Adipose tissue (tissue), 3 donors: ENCODE results near the gene IGF2BP2. TPM values are rescaled to one million over a fixed set of nuclear protein-coding genes. Genes with fewer than 3 reads are reported as not detected.
A peak's percentile ranks its signal among the peaks of the same experiment; 100 is the strongest.

ENCODE experiments used
- H3K27ac ChIP-seq: one replicate; pipeline ENCODE4 v1.5.1; 2013; ENCODE audit warnings: low read depth, low read length
- WGBS, 3 donors: extraction: QIAGEN DNeasy Blood & Tissue Kit; methylation state at CpG; one replicate each; pipeline ENCODE4 v1.1.7; 2013; 5-methylcytosine and 5-hydroxymethylcytosine counted together
- polyA plus RNA-seq, 3 donors: library from polyadenylated mRNA; stranded (reverse); fragments of 200-250 nt; gene quantifications; one replicate each; pipeline ENCODE4 v1.2.3, GENCODE V29; 2013
- donor health status: healthy with polysubstance abuse.
- donor health status: Bipolar disorder and iron deficiency.
- donor health status: healthy.

The IGF2BP2 gene
- polyA plus RNA-seq, 3 donors = 3.5 to 6.0 (median 4.3) TPM

DNA sequence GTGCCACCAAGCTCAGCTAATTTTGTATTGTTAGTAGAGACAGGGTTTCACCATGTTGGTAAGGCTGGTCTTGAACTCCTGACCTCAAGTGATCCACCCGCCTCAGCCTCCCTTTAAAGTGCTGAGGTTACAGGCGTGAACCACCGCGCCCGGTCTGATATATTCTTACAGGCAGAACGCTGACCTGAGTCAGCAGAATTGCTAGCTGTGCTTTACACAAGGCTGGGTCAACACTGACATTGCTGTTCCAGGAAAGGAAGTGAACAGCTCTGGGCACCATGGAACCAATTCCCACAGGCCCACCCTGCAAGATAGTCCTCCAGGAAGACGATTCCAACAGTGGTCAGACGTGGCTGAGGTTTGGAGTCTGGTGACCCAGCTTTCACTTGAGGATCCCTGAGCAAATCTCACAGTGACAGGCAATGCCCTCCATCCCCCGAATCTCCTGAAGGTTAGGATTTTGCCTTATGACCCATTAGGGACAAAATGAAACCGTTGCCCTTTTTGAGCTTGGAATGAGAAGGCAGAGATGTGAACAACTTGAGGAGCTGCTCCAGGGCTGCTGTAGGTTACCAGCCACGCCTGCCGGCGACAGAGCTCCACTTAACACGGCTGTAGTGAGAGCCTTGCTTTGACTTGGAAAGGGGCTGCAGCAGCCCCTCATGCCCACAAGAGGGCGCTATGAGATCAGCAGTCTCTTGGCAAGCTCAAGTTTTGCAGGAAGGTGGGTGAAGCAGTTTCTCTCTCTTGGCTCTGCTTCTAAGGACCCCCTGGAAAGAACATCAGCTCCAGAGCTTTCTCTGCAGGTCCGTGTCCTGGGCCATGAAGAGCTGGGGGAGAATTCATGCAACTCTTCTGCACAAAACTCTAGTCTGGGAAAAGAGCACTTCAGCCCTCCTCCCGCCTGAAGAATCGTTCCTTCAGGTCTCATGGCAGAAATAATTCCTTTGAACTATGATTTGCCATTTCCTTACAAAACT is 164.6 kb downstream of the IGF2BP2 start:
- 35 to 42% (median 38%) methylated on average over 18 of the region's 18 CpGs for WGBS, 3 donors
- no peak overlapping the region for H3K27ac ChIP-seq

DNA sequence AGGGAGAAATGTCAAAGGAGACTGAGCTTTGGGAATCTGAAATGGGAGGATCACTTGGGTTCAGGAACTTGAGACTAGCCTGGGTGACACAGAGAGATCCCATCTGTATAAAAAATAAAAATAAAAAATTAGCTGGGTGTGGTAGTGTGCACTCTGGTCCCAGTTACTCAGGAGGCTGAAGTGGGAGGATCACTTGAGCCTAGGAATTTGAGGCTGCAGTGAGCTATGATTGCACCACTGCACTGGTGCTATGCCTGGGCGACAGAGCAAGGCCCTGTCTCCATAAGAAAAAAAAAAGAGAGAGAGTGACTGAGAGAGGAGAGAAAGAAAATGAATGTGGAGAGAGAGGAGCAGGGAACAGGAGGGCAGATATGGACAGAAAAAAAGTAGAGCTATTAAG is 165.9 kb downstream of the IGF2BP2 start:
- H3K27ac ChIP-seq = no peak overlapping the region
- WGBS, 3 donors = 50 to 88% (median 73%) methylated on average over 1 of the region's 1 CpG

DNA sequence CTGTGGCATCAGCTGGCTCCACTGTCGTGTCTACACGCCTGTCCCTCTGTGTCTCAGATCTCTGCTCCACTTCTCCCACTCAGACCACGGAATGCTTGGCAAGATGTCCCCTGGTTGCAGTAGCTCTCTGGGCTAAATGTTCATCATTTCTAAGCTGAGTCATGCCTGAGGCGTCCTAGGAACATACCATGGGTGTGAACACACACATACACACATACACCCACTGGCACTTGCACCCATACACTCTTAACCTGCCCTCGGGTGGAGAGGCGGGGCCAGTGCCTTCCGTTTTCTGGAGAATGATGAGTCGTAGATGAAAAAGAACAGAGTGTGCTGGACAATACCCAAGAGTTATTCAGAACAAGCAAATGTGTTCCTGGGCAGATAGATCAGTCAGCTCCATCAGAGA is 166.3 kb downstream of the IGF2BP2 start:
- no peak overlapping the region for H3K27ac ChIP-seq
- 48 to 69% (median 55%) methylated on average over 8 of the region's 8 CpGs for WGBS, 3 donors

DNA sequence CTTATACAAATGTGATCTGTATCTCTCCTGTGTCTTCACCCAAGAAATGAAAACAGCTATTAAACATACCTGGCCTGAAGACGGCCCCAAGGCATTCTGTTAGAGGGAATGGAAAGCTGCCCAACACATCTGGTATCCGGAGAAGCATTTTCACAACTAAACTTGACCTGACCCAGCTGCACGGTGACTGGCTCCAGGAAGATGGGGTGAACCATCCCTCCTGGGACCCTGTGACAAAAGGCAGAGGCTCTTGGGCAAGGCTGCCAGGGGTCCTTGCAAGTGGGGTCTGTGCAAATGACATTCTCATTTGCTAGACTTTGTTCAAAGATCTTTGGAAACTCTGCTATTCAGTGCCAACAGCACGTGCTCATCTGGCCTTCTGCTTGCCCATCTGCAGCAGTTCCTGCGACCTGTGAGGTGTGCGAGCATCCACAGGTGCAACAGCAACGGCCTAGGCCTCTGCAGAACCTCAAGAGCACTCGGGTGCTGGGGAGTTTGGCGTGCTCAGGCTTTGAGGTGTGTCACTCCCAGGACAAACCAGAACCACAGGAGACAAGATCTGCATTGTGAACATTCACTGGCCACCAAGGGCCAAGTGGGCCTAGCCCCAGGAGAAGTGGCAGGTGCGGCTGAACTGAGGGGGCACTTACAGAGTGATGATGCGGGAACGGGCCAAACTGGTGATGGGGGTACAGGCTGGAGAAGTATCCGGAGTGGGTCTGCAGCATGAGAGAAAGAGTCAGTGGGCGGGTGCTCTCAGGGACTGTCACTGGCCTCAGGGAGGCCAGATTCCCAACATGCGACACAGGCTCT is 166.9 kb downstream of the IGF2BP2 start:
- WGBS, 3 donors = 89 to 94% (median 91%) methylated on average over 15 of the region's 15 CpGs
- peak overlapping the region; percentile 25 for H3K27ac ChIP-seq

DNA sequence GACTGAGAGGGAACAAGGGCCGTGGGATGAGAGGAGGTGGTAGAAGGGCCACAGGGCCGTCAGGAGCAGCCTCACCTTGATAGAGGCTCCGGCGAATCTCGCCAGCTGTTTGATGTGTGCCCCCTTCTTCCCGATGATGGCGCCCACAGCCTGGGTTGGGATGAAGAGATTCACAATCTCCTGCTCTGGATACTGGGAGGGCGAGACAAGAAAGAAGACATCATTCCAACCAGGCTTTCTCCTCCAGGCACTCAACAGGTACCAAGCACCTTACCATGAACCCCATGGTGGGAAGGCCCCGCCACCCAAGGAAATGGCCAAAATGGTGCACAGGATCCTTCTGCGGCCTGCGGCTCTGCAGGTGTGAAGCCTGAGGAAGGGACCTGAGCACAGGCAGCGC is 167.6 kb downstream of the IGF2BP2 start:
- 95 to 98% (median 96%) methylated on average over 12 of the region's 12 CpGs for WGBS, 3 donors

DNA sequence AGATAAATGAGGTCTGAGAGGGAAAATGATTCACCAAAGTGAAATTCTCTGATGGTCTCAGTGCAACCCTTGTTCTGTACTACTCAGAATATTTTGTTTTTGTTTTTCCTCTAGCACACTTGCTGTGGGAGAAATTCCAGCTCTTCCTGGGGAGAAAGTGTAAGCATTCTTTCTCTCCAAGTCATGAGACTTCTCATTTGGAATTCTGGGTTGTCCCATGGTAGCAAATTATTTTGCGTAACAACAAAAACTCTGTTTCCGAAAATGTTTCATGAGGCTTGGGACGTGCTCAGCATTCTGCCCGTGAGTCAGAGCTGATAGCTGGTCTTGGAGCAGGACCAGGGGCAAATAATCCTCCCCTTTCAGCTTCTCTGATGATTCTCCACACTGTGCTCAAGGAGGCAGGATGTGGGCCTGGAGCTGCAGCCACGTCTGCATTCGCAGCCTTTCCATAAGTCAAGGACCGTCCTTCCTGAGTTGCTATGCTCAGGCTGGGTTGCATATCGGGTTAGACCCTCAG is 168.5 kb downstream of the IGF2BP2 start:
- 61 to 78% (median 61%) methylated on average over 8 of the region's 8 CpGs for WGBS, 3 donors
- no peak overlapping the region for H3K27ac ChIP-seq

More for the DNA sequence above, 167.6 kb downstream of the IGF2BP2 start:
- peak overlapping the region; percentile 25 for H3K27ac ChIP-seq

DNA sequence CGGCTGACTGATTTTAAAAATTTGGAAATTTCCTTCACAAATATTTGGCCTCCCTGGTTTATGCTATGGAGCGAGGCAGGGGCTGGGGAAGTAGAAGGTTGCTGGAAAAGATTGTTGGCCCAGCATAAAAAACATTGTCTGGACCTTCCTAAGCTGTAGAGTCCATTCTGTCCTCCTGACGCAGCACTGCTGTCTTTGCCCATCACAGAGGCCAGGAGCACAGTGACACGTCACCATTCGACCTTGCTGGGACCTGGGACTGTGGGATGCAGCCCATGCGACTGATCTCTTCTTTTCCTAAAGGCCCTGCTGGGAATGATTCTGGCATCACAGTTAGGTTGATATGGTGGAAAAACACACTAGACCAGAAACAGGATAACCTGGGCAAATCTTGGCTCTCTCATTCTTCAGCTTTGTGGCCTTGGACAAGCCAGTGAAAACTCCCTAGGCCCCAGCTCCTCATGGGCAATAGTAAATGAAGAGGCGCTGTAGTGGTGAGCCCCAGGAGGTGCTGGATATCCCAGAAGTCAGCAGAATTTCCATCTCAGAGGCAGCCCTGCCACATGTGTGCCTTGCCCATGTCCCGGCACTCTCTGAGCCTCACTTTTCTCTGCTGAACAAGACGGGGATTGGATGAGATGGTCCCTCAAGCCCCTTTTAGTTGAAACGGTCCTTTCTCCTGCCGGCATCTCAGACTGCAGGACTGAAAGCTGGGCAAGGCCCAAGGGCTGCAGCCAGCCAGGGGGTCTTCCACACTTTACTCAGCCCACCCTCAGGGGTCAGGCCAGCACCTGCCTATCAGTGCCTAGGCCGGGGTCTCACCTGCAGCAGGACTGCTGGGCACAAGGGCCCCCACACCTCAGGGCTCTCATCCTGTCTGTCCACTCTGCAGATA is 169.2 kb downstream of the IGF2BP2 start:
- 90 to 93% (median 91%) methylated on average over 12 of the region's 12 CpGs for WGBS, 3 donors
- peak overlapping the region; percentile 21 for H3K27ac ChIP-seq

DNA sequence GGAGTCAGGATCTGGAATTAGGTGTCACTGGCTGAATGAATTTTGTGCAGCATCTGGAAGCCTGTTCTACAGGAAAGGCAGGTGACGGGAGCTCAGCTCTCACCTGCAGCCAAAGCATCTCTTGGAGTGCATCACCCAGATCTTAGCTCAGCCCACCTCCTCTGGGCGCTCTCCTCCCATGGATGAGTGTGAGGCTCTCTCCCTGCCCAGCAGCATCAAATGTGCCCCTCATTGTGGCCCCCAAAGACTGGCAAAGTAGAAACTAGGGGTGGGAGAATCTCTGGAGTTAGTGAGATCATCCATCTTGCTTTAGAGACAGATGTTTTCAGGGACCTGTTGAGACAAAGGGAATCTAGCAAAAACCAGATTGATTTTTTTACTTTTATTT is 170.1 kb downstream of the IGF2BP2 start:
- no peak overlapping the region for H3K27ac ChIP-seq

DNA sequence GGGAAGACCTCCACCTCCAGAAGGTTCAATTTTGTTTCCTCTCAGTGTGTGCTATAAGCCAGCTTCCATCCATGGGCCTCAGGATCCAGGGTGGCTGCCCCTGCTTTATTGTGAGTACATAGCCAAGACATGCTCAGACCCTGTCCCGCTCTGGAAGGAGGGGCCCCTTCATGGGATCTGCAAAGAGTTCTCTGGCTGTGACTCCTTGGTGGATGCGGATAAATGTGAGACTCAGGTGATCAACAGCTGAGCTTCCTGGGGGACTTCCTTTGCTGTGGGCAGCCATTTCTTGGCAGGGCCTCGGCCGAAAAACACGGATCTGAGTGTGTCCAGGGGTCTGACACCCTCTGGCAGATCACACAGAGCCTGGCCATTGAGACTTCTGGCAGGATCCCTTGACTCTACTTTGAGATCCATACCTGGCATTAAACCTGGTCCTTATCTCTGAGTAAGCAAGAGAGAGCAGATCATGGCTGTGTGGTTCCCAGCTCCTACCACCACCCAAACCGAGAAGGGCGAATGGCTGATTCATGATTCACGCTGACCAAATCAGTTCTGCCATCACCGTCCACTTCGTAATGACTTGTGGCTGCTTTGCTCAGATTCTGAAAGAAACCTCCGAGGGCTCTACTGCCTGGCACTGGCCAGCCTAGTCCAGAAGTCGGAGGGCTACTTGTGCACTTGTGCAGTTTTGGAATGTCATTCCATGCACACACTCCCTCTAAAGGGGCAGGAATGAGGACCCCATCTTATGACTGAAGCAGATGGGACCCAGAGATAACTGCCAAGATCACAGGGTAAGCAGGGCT is 170.7 kb downstream of the IGF2BP2 start:
- WGBS, 3 donors = 81 to 96% (median 93%) methylated on average over 12 of the region's 12 CpGs
- H3K27ac ChIP-seq = no peak overlapping the region

More for the DNA sequence above, 170.1 kb downstream of the IGF2BP2 start:
- 88 to 94% (median 91%) methylated on average over 2 of the region's 2 CpGs for WGBS, 3 donors

DNA sequence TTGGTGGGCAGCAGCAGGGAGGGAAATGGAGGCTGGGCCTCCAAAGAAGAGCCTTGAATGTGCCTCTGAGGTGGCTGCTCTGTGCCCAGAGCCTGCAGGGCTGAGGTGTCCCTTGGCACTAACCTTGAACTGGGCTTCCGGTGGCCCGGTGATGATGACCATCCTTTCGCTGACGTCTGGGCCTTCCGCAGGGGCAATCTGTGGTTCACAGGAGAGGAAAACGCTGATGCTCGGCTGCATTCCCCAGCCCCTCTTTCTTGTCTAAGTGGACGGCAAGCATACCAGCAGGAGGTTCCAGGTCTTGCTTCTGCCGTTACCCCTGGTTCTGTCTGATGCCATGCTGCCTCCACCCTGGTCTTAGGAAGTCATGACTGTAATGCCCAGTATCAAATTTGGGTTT is 172.9 kb downstream of the IGF2BP2 start:
- H3K27ac ChIP-seq = no peak overlapping the region
- 91 to 96% (median 96%) methylated on average over 9 of the region's 9 CpGs for WGBS, 3 donors

DNA sequence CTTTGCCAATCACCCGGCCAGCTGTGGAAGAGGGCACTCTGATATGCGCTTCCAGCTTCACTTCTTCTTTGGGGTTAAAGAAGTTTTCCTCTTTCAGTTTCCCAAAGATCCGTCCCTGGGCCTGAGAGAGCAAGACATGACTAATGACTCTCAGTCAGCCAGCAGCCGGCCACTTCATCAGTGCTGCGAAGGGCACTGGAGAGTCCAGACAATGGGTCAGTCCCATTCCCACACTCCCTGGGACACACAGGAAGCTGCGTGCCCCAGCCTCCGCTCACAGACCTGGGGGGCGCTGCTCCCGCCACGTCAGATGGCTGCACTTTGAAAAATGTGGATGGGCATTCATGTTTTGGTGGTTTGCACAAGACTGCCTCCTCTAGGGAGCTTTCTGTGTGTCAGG is 175.4 kb downstream of the IGF2BP2 start:
- H3K27ac ChIP-seq = no peak overlapping the region
- 78 to 81% (median 78%) methylated on average over 10 of the region's 10 CpGs for WGBS, 3 donors

DNA sequence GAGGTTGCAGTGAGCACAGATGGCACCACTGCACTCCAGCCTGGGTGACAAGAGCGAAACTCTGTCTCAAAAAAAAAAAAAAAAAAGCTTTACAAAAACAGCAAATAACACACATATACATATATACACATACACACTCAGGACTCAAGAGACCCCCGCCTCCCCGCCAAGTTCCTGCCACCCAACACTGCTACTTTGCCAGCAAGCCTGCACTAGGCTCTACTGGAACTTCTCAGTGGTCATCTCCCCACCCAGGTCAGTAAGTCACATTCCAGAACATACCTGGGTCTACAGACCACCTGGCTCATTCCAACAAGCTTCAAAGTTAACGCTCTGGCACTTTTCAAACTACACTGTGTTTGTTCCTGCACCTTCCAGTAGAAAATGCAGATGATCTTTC is 176.4 kb downstream of the IGF2BP2 start:
- 96 to 100% (median 96%) methylated on average over 3 to 4 of the region's 4 CpGs for WGBS, 3 donors

DNA sequence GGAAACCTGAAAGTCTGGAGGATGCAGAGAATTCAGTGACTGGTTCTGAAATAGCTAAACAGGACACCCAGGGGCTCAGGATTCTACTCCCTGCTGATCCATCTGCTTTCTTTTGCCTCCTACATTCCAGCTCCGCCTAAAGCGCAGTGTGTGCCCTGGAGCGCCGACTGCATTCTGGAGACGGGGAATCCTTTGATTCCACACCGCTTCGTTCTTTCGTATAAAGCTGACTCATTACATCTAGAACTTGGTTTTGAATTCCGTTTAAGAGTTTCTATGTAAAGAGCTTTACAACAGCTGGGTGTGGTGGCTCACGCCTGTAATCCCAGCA is 177.0 kb downstream of the IGF2BP2 start:
- 96 to 97% (median 96%) methylated on average over 10 of the region's 10 CpGs for WGBS, 3 donors
- H3K27ac ChIP-seq = no peak overlapping the region

More for the DNA sequence above, 176.4 kb downstream of the IGF2BP2 start:
- no peak overlapping the region for H3K27ac ChIP-seq

DNA sequence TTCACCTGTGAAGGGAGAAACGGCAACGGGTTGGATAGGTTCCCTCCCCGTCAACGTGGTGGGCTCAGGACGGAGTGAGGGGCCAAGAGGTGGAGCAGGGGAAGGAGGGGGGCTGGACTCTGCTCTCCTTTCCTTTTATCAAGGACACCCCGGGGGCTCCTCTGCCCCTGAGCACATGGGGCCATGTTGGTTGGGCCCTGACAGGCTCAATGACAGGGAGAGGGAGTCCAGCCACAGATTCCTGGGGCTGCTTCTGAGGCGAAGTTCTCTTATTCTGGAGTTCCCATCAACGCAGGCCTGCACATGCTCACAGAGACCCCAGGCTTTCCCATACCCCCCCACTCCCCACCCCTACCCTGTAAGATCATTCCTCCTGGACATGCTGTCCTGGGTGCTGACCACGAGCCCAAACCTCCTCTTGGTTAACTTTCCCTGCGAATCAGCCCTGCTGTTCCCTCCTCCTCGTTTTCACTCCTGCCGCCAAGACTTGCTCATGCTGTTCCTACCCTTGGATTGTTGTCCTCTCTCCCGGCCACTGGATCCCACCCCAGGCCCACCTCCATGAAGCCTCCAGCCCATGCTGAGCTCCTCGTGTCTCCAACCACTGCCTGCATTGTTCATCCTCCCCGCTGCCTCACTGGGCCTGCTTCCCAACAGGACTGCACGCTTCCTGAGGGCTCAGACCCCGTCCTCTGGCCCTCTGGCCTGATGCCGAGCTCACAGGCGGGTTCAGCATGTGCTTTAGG is 177.5 kb downstream of the IGF2BP2 start:
- no peak overlapping the region for H3K27ac ChIP-seq
- WGBS, 3 donors = 84 to 88% (median 85%) methylated on average over 18 to 19 of the region's 19 CpGs

DNA sequence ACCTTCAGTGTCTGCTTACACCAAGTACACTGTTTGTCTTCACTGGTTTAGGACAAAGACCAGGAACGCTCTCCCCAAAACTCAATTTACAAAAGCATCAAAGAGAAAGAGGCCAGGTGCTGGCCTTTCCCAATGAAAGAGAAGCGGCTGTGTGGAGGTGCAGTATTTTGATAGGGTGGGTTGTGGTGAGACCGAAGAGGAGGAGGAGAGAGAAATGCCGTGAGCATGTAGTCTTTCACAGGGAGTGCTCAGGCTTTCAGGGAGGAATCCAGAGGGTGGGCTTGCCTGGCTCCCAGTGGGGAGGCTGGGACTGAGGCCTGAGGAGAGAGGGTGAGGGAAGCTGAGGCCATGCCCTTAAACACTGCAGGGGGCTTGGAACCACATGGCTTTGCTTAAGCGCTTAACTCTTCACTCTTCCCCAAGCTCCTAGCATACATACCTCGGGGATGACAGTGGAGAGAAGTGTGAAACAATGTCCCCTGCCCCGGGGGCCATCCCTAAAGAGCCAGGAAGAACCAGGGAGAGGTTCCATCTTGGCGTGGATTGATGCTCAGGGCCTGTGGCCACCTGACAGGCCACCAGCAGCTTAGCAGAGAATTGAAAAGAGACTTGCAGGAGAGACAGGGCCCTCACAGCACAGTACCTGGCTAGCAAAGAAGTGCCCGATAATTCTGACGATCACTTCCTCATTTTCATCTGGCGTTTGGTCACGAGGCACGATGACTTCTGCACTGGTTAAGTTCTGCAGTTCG is 178.3 kb downstream of the IGF2BP2 start:
- WGBS, 3 donors = 69 to 80% (median 79%) methylated on average over 14 of the region's 14 CpGs
- no peak overlapping the region for H3K27ac ChIP-seq
